Central memory CD8-positive, alpha-beta T cell (primary cell): ENCODE measurements around the gene DZANK1.
"Not testable (repeated sequence)": the region's sequence is repeated elsewhere in the genome, so short reads cannot be mapped to it uniquely, and the experiment has no call there.

Experiments used
- ATAC-seq: fragments of 150-1000 bp; cut with Tn5 transposase; replicated peaks from 2 replicates; pipeline ENCODE4 v1.10.0; 2022; ENCODE audit warnings: mild to moderate bottlenecking, moderate FRiP score, moderate number of reproducible peaks; ENCODE audit not compliant: poor library complexity, severe bottlenecking; ENCODE audit errors: extremely low read depth
- DNase-seq, 2 donors: peaks; one replicate each; pipeline ENCODE4 v3.0.0; 2021; ENCODE audit warnings: low spot score in 2 of 2
- H3K27ac Mint-ChIP-seq: one replicate; pipeline ENCODE4 v1.8.0; 2022; ENCODE audit warnings: low read depth, mild to moderate bottlenecking, moderate library complexity, mixed read lengths
- H3K27me3 Mint-ChIP-seq: one replicate; pipeline ENCODE4 v1.8.0; 2022; ENCODE audit warnings: mixed read lengths
- H3K36me3 Mint-ChIP-seq: one replicate; pipeline ENCODE4 v1.8.0; 2022; ENCODE audit warnings: mild to moderate bottlenecking, moderate library complexity, mixed read lengths; ENCODE audit not compliant: insufficient read depth
- H3K4me1 Mint-ChIP-seq: one replicate; pipeline ENCODE4 v1.8.0; 2022; ENCODE audit warnings: mixed read lengths
- H3K4me3 Mint-ChIP-seq: one replicate; pipeline ENCODE4 v1.8.0; 2022; ENCODE audit warnings: mild to moderate bottlenecking, moderate library complexity, mixed read lengths
- H3K9me3 Mint-ChIP-seq: one replicate; pipeline ENCODE4 v1.8.0; 2022; ENCODE audit warnings: mixed read lengths

Gene DZANK1

GRCh38 chr20:18395544-18395943 lies 71.3 kb downstream of the DZANK1 start:
- Mint-ChIP-seq H3K36me3 (no peaks in the 10 kb centered on the region), H3K9me3 (no peaks in the 10 kb centered on the region), H3K27ac (no peak overlapping the region), H3K4me1 (no peaks in the 10 kb centered on the region), H3K4me3 (no peak overlapping the region), H3K27me3 (no peaks in the 10 kb centered on the region)
- ATAC-seq (no peak), DNase-seq (no peak)

GRCh38 chr20:18394363-18394762 lies 72.5 kb downstream of the DZANK1 start:
- Mint-ChIP-seq H3K36me3 (peaks cover 2% of the 10 kb centered on the region), H3K4me3 (no peak overlapping the region), H3K9me3 (no peaks in the 10 kb centered on the region), H3K27ac (no peak overlapping the region), H3K4me1 (no peaks in the 10 kb centered on the region), H3K27me3 (no peaks in the 10 kb centered on the region)
- ATAC-seq (no peak), DNase-seq (no peak)

GRCh38 chr20:18391686-18392085 lies 75.1 kb downstream of the DZANK1 start:
- no peak for DNase-seq
- Mint-ChIP-seq H3K4me3 (no peak overlapping the region), H3K4me1 (no peaks in the 10 kb centered on the region), H3K9me3 (no peaks in the 10 kb centered on the region), H3K36me3 (peaks cover 4% of the 10 kb centered on the region), H3K27me3 (no peaks in the 10 kb centered on the region), H3K27ac (no peak overlapping the region)
- ATAC-seq: no peak

- H3K4me3 Mint-ChIP-seq: no peak overlapping the region
- ATAC-seq: no peak
- DNase-seq: no peak
- no peak overlapping the region for H3K27ac Mint-ChIP-seq
- no peaks in the 10 kb centered on the region for H3K9me3 Mint-ChIP-seq
- peaks cover 5% of the 10 kb centered on the region for H3K36me3 Mint-ChIP-seq
- H3K27me3 Mint-ChIP-seq: no peaks in the 10 kb centered on the region
- no peaks in the 10 kb centered on the region for H3K4me1 Mint-ChIP-seq
Observed at GRCh38 chr20:18390201-18390600, 76.6 kb downstream of the DZANK1 start.

GRCh38 chr20:18388860-18389259 lies 78.0 kb downstream of the DZANK1 start:
- H3K4me1 Mint-ChIP-seq: no peaks in the 10 kb centered on the region
- no peak overlapping the region for H3K27ac Mint-ChIP-seq
- H3K36me3 Mint-ChIP-seq: peaks cover 7% of the 10 kb centered on the region
- H3K4me3 Mint-ChIP-seq: no peak overlapping the region
- no peaks in the 10 kb centered on the region for H3K27me3 Mint-ChIP-seq
- no peak for DNase-seq
- no peaks in the 10 kb centered on the region for H3K9me3 Mint-ChIP-seq
- ATAC-seq: no peak

GRCh38 chr20:18380908-18381529 lies 85.8 kb downstream of the DZANK1 start:
- no peaks in the 10 kb centered on the region for H3K27me3 Mint-ChIP-seq
- DNase-seq (no peak), ATAC-seq (no peak)
- no peak overlapping the region for H3K4me3 Mint-ChIP-seq
- no peak overlapping the region for H3K27ac Mint-ChIP-seq
- H3K9me3 Mint-ChIP-seq: no peaks in the 10 kb centered on the region
- H3K36me3 Mint-ChIP-seq: peaks cover 3% of the 10 kb centered on the region
- no peaks in the 10 kb centered on the region for H3K4me1 Mint-ChIP-seq

GRCh38 chr20:18377896-18378481 lies 88.8 kb downstream of the DZANK1 start:
- Mint-ChIP-seq H3K4me3 (no peak overlapping the region), H3K4me1 (no peaks in the 10 kb centered on the region), H3K27me3 (no peaks in the 10 kb centered on the region), H3K27ac (no peak overlapping the region), H3K36me3 (no peaks in the 10 kb centered on the region), H3K9me3 (no peaks in the 10 kb centered on the region)
- no peak for DNase-seq
- ATAC-seq: no peak

GRCh38 chr20:18375551-18375950 lies 91.3 kb downstream of the DZANK1 start:
- H3K4me3 Mint-ChIP-seq, ATAC-seq, DNase-seq, H3K9me3 Mint-ChIP-seq, H3K36me3 Mint-ChIP-seq, H3K27ac Mint-ChIP-seq, H3K4me1 Mint-ChIP-seq: not testable (repeated sequence)
- H3K27me3 Mint-ChIP-seq: peaks cover 11% of the 10 kb centered on the region

GRCh38 chr20:18372296-18372695 lies 94.5 kb downstream of the DZANK1 start:
- Mint-ChIP-seq H3K27ac (no peak overlapping the region), H3K9me3 (no peaks in the 10 kb centered on the region), H3K4me3 (no peak overlapping the region), H3K36me3 (no peaks in the 10 kb centered on the region), H3K27me3 (peaks cover 21% of the 10 kb centered on the region), H3K4me1 (no peaks in the 10 kb centered on the region)
- DNase-seq (no peak), ATAC-seq (no peak)

GRCh38 chr20:18364768-18365167 lies 102.1 kb downstream of the DZANK1 start:
- Mint-ChIP-seq H3K4me1 (no peaks in the 10 kb centered on the region), H3K27ac (no peak overlapping the region), H3K27me3 (peaks cover 10% of the 10 kb centered on the region), H3K4me3 (no peak overlapping the region), H3K36me3 (peaks cover 2% of the 10 kb centered on the region), H3K9me3 (no peaks in the 10 kb centered on the region)
- no peak for DNase-seq
- no peak for ATAC-seq

- ATAC-seq (no peak), DNase-seq (no peak)
- Mint-ChIP-seq H3K36me3 (peaks cover 2% of the 10 kb centered on the region), H3K4me3 (no peak overlapping the region), H3K27ac (no peak overlapping the region), H3K27me3 (peaks cover 4% of the 10 kb centered on the region), H3K4me1 (no peaks in the 10 kb centered on the region), H3K9me3 (no peaks in the 10 kb centered on the region)
Observed at GRCh38 chr20:18363708-18364107, 103.1 kb downstream of the DZANK1 start.

- no peaks in the 10 kb centered on the region for H3K4me1 Mint-ChIP-seq
- H3K27me3 Mint-ChIP-seq: no peaks in the 10 kb centered on the region
- DNase-seq: no peak
- no peak for ATAC-seq
- no peaks in the 10 kb centered on the region for H3K9me3 Mint-ChIP-seq
- peaks cover 2% of the 10 kb centered on the region for H3K36me3 Mint-ChIP-seq
- H3K27ac Mint-ChIP-seq: no peak overlapping the region
- no peak overlapping the region for H3K4me3 Mint-ChIP-seq
Observed at GRCh38 chr20:18362916-18363315, 103.9 kb downstream of the DZANK1 start.

GRCh38 chr20:18361678-18362077 lies 105.2 kb downstream of the DZANK1 start:
- no peaks in the 10 kb centered on the region for H3K27me3 Mint-ChIP-seq
- DNase-seq (no peak), ATAC-seq (no peak)
- no peak overlapping the region for H3K27ac Mint-ChIP-seq
- H3K9me3 Mint-ChIP-seq: no peaks in the 10 kb centered on the region
- peaks cover 2% of the 10 kb centered on the region for H3K36me3 Mint-ChIP-seq
- H3K4me3 Mint-ChIP-seq: no peak overlapping the region
- no peaks in the 10 kb centered on the region for H3K4me1 Mint-ChIP-seq
